Germinal center (tissue), 1 donor: Measurements from ENCODE around the gene MGRN1.
"Not testable (repeated sequence)": the region's sequence is repeated elsewhere in the genome, so short reads cannot be mapped to it uniquely, and the experiment has no call there.

Experiments
- DNase-seq: peaks from one replicate; pipeline ENCODE4 v3.0.0; 2012; ENCODE audit warnings: mixed read lengths, low spot score

The MGRN1 gene

DNA sequence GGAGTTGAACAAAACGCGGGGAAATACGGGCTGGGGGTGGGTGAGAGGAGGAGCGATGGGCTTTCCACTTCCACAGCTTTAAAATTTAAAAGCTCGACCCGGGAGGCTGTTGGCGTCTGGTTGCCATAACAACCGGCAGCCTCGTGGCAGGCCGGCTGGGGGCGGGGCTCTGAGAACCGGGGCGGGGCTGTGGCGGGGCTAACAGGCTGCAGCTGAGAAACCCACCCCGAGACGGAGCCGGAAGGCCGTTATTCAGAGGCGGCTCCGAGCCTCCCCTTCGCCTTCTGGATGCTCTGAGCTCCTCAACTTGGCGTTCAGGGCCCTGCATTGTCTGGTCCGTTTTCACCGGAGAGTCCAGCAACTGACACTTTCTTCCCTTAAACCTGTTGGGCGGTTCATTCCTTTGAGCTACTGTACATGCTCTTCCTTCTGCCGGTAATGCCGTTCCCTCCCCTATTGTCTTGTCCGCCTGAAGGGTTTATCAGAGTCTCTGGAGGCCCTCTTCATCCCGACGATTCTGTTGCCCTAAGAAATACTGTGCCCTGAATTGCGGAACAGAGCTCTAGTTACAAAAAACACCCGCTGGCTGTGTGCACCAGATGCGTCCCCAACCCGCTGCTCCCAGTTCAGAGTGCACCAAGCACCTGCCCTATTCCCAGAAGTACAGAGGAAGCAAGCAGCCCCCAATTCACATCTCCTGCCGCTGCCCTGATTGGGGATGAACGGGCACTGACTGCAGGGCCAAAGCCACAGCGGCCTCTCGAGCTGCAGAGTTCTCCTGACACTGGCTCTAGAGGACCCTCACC lies 110.3 kb downstream of the MGRN1 start:
- peak; percentile 94 for DNase-seq

DNA sequence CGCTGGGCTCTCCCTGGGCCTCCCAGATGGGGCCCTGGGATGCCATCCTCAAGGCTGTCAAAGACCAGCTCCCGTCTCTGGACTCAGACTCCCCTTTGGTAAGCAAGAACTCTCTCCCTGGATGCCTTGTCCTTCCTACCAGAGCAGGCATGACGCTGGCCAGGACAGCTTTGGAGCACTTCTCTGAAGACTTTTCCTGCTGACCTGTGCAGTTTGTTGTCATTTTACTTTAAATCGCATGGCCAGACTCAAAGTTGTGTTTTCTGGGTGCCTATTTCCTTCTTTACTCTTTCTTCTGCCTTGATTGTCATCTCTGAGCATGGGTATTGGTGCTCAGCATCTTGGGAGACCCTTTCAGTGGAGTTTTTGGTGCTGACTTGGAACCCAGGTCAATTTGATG lies 111.9 kb downstream of the MGRN1 start:
- DNase-seq, result no peak

DNA sequence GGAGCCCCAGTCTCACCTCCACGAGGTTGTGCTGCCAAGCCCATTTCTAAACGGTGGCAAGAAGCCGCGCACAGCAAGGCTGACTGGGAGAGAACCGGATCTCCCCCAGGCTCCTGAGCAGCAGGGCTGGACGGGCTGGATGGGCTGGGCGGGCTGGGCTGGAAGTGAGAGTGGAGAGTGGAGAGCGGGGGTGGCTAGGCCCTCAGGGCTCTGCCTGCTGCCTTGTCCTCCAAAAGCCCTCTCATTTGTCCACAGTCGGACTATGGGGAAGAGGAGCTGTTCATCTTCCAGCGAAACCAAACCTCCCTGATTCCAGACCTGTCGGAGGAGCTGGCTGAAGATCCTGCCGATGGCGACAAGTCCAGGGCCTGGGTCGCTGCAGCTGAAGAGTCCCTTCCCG lies 112.9 kb downstream of the MGRN1 start:
- DNase-seq, result no peak

DNA sequence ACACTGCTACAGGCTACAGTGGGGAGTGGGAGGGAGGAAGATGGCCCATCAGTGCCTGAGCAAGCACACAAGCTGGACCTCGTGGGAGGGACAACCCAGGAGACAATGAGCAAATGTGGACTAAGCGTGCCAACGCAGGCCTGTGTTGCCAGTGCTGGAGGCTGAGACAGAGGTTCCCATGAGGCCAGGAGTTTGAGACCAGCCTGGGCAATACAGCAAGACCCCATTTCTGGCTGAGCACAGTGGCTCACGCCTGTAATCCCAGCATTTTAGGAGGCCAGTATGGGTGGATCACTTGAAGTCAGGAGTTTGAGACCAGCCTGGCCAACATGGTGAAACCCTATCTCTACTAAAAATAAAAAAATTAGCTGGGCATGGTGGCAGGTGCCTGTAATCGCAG lies 113.7 kb downstream of the MGRN1 start:
- not testable (repeated sequence) for DNase-seq
